Stimulated activated naive CD4-positive, alpha-beta T cell (primary cell): ENCODE data around the gene PPP2R5A.

Experiments used
- DNase-seq, 6 experiments: peaks; one replicate each; lab custom pipeline; 2025; lab: John Stamatoyannopoulos, UW

The PPP2R5A gene

GRCh38 chr1:212284744-212285684 lies at the start of gene PPP2R5A:
TSS of gene PPP2R5A (plus strand) at chr1:212285410. CDS start at chr1:212286111, 701 bp downstream.
- DNase-seq: peak; percentile 95 to 99 (median 98)

- DNase-seq: no peak
Measured at GRCh38 chr1:212235857-212236256, 49.4 kb upstream of the PPP2R5A start.

- no peak for DNase-seq
Measured at GRCh38 chr1:212236664-212237220, 48.5 kb upstream of the PPP2R5A start.

DNA sequence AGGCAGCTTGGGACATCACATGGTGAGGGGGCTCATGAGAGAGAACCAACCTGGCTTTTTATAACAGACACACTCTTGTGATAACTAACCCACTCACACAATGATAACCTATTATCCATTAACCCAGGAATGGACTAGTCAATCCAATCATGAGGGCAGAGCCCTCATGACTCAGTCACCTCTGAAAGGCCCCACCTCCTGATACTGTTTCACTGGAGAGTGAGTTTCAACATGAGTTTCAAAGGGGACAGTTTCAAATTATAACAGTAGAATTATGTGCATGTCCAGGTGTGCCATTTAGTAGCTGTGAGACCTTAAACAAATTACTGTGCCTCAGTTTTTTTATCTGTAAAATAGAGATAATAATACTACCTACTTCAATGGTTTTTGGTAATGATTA lies 47.6 kb upstream of the PPP2R5A start:
- no peak for DNase-seq

GRCh38 chr1:212238552-212238951 lies 46.7 kb upstream of the PPP2R5A start:
- no peak for DNase-seq

- DNase-seq: no peak
Measured at GRCh38 chr1:212241501-212241900, 43.7 kb upstream of the PPP2R5A start.

DNA sequence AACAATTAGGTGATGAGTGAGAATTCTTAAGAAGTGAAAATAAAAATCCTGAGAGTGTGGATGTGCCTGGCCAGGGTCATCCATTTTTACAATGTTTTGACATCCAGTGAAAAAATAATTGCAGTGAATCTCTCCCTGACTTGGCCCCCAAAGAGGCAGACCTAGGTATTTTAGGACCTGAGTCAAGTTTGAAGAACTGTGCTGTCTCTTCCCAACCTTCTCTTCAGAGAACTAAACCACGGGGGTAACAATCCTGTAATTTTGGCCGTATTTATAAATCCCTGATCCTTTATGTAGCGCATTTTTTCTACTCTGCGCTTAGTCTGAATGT lies 43.3 kb upstream of the PPP2R5A start:
- DNase-seq: no peak

- no peak for DNase-seq
Measured at GRCh38 chr1:212242288-212242984, 42.8 kb upstream of the PPP2R5A start.

DNA sequence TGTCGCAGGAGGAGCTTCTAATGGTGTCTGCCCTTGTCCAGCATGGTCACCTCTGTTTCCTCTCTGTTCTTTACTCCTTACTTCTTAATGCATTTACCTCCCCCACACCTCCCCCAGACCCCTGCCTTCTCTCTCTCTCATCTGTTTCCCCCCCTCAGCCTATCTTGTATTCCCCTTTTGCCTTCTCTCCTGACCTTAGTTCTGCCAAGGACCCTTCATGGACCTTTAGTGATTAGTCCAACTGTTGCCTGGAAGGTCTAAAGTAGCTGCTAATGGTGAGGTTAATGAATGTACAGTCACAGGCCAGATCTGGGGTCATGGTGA lies 42.3 kb upstream of the PPP2R5A start:
- no peak for DNase-seq

GRCh38 chr1:212244441-212244840 lies 40.8 kb upstream of the PPP2R5A start:
- DNase-seq: no peak

DNA sequence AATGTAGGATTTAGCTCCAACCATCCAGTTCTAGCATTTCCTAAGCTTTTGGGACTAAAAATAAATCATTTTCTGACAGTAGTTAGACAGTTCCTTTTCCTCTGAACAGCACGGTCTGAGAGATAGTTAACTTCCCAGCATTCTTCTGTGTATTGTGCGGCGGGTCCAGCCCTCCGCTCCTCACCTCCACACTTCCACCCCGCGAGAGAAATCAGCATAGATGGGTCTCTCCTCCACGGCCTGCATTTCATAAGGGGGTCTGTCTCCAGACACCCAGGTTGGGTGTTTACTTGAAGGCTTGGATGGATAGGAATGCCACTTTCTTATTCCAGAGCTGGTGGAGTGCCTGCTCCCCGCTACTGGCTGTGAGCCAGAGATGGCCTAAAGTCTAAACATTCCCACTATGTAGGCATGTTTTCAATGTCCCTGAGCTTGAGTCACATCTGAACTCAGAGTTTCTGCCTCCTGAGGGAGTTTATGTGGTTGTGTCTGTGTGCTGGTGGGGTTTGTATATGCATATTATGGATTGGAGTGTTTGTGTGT lies 38.0 kb upstream of the PPP2R5A start:
- DNase-seq: no peak

GRCh38 chr1:212247988-212248387 lies 37.2 kb upstream of the PPP2R5A start:
- no peak for DNase-seq

DNA sequence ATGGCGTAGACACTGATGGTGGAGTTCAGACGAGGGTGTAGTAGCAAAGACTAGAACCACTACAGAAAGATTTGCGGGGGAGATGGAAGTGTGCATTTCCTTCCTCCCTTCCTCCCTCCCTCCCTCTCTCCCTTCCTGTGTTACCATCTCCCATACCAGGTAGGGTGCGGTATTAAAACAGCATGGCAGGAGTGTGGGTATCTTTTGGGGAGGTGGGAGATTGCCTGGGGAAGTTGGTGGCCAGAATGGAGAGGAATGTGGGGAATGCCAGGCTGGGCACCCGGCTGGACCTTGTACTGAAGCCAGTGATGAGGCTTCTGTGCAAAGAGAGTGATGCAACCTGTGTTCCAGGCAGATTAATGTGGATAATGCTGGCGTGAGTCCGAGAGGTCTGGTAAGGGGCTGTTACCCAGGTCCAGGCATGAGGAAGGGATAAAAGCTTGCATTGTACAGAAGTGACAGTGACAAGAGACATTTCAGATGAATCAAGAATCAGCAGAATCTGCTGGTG lies 30.3 kb upstream of the PPP2R5A start:
- DNase-seq: peak in 3 of 6 experiments; percentile 33 to 51 (median 46)

DNA sequence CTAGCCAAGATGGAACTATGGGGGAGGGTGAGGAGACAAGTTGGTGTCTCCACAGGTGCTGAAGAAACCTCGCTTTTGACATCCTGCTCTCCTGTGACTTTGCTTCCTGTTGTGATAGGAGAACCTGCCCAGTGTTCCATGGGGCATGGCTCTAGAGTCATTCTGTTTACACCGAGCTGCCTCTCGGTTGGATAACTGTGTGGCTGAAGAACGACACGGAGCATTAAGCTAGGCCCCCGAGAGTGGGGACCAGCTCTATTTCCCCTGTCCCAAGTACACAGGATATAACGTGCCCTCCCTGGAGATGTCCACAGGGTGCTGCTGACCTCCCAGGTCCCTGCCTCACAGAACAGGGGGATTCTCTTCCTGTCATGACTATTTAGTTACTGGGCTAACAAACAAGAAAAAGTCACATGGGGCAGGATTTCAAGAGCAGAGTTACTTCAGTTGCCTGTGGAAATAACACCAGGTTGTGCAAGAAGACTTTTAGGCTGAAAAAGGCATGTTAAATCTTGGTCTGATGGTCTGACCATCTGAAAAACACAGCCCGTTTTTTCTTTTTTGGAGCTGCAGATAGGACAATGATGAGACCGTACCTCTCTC lies 29.4 kb upstream of the PPP2R5A start:
- DNase-seq: no peak

DNA sequence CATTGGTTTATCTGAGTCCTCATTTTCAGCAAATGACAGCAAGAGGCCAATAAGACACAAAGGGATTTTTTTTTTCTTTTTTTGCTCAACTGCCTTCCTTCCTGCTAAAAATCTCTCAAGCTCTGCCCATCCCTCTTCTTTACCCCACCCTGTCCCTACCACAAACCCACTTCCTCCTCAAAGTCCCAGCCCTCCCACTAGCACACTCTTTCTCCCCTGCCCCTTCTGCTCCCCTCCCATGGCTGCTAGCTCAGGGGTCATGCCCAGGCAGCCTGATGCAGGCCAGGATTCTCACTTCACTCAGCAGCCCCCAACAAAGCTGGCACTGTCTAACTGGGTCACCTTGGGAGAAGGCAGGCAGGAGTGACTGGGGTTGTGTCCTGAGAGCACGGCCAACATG lies 28.8 kb upstream of the PPP2R5A start:
- peak in 5 of 6 experiments; percentile 2 to 71 (median 62) for DNase-seq

DNA sequence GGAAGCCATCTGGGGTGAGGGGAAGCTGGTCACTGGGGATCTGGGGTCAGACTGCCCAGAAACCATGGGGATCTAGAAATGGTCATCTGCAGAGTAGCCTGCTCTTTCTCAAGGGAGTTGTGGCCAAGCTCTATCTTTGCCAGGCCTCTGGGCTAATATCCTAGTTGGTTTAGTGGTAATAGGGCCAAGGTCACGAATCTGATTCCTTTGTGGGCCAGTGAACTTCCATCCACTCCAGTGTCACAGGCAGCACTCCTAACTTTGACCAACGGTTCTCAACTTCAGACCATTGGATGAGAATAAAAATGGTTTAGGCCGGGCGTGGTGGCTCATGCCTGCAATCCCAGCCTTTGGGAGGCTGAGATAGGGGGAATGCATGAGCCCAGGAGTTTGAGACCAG lies 28.1 kb upstream of the PPP2R5A start:
- no peak for DNase-seq

DNA sequence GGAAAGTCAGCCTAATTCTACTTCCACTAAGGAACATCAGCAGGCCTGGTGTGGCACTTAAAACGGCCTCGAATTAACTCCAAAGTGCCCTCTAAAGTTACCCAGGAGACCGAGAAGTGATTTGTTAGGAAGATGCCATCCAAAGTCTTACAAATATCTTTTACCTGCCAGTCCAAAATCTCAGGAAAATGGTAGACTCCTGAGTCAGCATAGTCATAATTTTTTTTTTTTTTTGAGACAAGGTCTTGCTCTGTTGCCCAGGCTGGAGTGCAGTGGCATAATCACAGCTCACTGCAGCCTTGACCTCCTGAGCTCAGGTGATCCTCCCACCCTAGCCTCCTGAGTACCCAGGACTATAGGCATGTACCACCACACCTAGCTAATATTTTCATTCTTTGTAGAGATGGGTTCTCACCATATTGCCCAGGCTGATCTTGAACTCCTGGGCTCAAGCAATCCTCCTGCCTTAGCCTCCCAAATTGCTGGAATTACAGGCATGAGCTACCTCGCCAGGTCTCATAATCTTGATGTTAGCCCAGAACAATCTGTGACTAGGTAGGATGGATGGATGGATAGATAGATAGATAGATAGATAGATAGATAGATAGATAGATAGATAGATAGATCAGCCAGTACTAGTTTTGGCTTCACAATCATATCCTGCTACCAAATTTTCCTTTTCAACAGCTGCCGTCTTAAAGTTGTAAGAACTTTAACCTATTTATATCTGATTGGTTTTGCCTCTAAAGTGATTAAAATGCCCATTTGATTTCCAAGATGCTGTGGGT lies 25.3 kb upstream of the PPP2R5A start:
- no peak for DNase-seq

- no peak for DNase-seq
Measured at GRCh38 chr1:212260557-212261355, 24.5 kb upstream of the PPP2R5A start.

- DNase-seq: no peak
Measured at GRCh38 chr1:212261361-212261929, 23.8 kb upstream of the PPP2R5A start.

DNA sequence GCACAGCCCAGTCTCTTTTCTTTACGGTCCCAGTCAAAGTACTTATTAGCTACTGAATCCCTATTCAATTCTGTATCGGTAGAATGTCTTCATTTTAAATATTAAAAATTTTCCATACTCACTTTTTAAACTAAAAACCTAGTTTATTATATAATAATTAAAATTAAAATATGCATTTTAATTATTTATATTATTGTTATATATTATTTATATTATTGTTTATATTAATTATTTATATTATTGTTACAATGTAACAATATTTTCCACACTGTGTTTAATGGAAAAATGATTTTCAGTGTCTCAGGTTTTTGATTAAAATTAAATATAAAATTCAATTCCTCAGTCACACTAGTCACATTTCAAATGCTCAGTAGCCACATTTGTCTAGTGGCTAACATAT lies 18.2 kb upstream of the PPP2R5A start:
- no peak for DNase-seq
